Endothelial cell of umbilical vein (primary cell): ENCODE data around the gene ORAI3. TPM values are rescaled to one million over a fixed set of nuclear protein-coding genes. Genes with fewer than 3 reads are reported as not detected.
A peak's percentile ranks its signal among the peaks of the same experiment; 100 is the strongest.

Experiments used
- BruUV-seq: library from RNA; stranded (reverse); fragments of 400-500 nt; replicated peaks from 2 replicates; lab custom pipeline; 2021; lab: Mats Ljungman, UMichigan
- CTCF ChIA-PET: fragments of 300-600, 350-600 bp; sonication (Branson Sonifier 250); formaldehyde crosslinking; loops from one replicate; lab custom pipeline; 2021; ENCODE audit warnings: antibody characterized with exemption, inconsistent platforms; lab: Charles Lee
- POLR2A ChIA-PET: fragments of 300-600, 350-600 bp; sonication (Branson Sonifier 250); formaldehyde crosslinking; loops from one replicate; lab custom pipeline; 2021; ENCODE audit warnings: antibody characterized with exemption, inconsistent platforms; lab: Charles Lee
- DNase-seq: peaks from one replicate; pipeline ENCODE4 v3.0.0-alpha.2; 2011; ENCODE audit warnings: low read depth, low spot score
- FAIRE-seq: peaks from 2 replicates; lab custom pipeline; 2011; peaks lifted over from hg19 to GRCh38; lab: Jason Lieb, UNC
- H2AFZ ChIP-seq: 2 replicates; pipeline ENCODE4 v1.6.0; 2012; ENCODE audit warnings: low read depth, low read length, control low read depth, inconsistent platforms
- H3K27ac ChIP-seq: 2 replicates; pipeline ENCODE4 v1.5.1; 2011; ENCODE audit warnings: low read depth, mild to moderate bottlenecking, control low read depth, low read length, moderate library complexity; ENCODE audit not compliant: insufficient read depth
- H3K27me3 ChIP-seq, 2 experiments: 2 replicates each; pipeline versions ENCODE4 v1.6.0 to v1.6.1; 2011; ENCODE audit warnings: low read length in 2 of 2, mixed read lengths in 1 of 2; ENCODE audit not compliant: control insufficient read depth in 2 of 2, insufficient read depth in 2 of 2
- H3K36me3 ChIP-seq, 2 experiments: 2 replicates in 1 of 2; 3 replicates in 1 of 2; pipeline ENCODE4 v1.5.1; 2011; ENCODE audit warnings: low read length in 2 of 2, mild to moderate bottlenecking in 1 of 2, moderate library complexity in 1 of 2; ENCODE audit not compliant: control insufficient read depth in 2 of 2, insufficient read depth in 2 of 2; ENCODE audit errors: extremely low read depth in 1 of 2
- H3K4me1 ChIP-seq: 3 replicates; pipeline ENCODE4 v1.5.1; 2011; ENCODE audit warnings: mild to moderate bottlenecking, low read length; ENCODE audit not compliant: control insufficient read depth, insufficient read depth; ENCODE audit errors: extremely low read depth
- H3K4me2 ChIP-seq: 2 replicates; pipeline ENCODE4 v1.6.1; 2011; ENCODE audit warnings: low read length, control low read depth, mixed read lengths; ENCODE audit not compliant: insufficient read depth
- H3K4me3 ChIP-seq, 3 experiments: fragments of 200-600 bp in 1 of 3; sonication (generic), shearing (Covaris generic) in 1 of 3; replicated peaks in 1 of 3; 2 replicates each; pipeline ENCODE4 v1.5.1; 2011 to 2016; ENCODE audit warnings: control low read depth in 3 of 3, low read length in 3 of 3, mild to moderate bottlenecking in 2 of 3, inconsistent platforms in 1 of 3, low read depth in 1 of 3, moderate library complexity in 1 of 3; ENCODE audit not compliant: insufficient read depth in 1 of 3
- H3K79me2 ChIP-seq: 2 replicates; pipeline ENCODE4 v1.6.0; 2012; ENCODE audit warnings: low read length, inconsistent platforms; ENCODE audit not compliant: control insufficient read depth, insufficient read depth
- H3K9ac ChIP-seq: replicated peaks from 2 replicates; pipeline ENCODE3; 2011; ENCODE audit warnings: low read length, control low read depth; ENCODE audit not compliant: insufficient read depth; ENCODE audit errors: extremely low read depth
- H3K9me1 ChIP-seq: replicated peaks from 3 replicates; pipeline ENCODE4 v1.6.0; 2011; ENCODE audit warnings: mild to moderate bottlenecking, low read length; ENCODE audit not compliant: control insufficient read depth, insufficient read depth; ENCODE audit errors: extremely low read depth
- H3K9me3 ChIP-seq: replicated peaks from 2 replicates; pipeline ENCODE4 v1.5.1; 2012; ENCODE audit warnings: low read length, inconsistent platforms; ENCODE audit not compliant: control insufficient read depth, insufficient read depth
- H4K20me1 ChIP-seq: replicated peaks from 2 replicates; pipeline ENCODE3; 2011; ENCODE audit warnings: mild to moderate bottlenecking, low read length; ENCODE audit not compliant: control insufficient read depth, insufficient read depth; ENCODE audit errors: extremely low read depth
- CTCF ChIP-seq, 2 donors: IDR thresholded peaks; 1 replicate in 1 of 2; 2 replicates in 1 of 2; pipeline ENCODE4 v1.5.1; 2011; ENCODE audit warnings: low read length in 2 of 2, mild to moderate bottlenecking in 2 of 2, moderate library complexity in 2 of 2, control low read depth in 1 of 2, inconsistent platforms in 1 of 2, low read depth in 1 of 2; ENCODE audit not compliant: insufficient read depth in 1 of 2; ENCODE audit errors: extremely low read depth in 1 of 2
- EZH2 ChIP-seq: IDR thresholded peaks from 2 replicates; pipeline ENCODE4 v1.6.1; 2012; ENCODE audit warnings: borderline replicate concordance, low read depth, mild to moderate bottlenecking, moderate library complexity, low read length, inconsistent platforms; ENCODE audit not compliant: severe bottlenecking
- FOS ChIP-seq: IDR thresholded peaks from 2 replicates; pipeline ENCODE4 v1.6.1; 2011; ENCODE audit warnings: mild to moderate bottlenecking, low read length, moderate library complexity, borderline replicate concordance; ENCODE audit not compliant: insufficient read depth
- GATA2 ChIP-seq: IDR thresholded peaks from 2 replicates; pipeline ENCODE4 v1.7.0; 2011; ENCODE audit warnings: low read depth, mild to moderate bottlenecking, moderate library complexity, mixed read lengths, low read length; ENCODE audit not compliant: insufficient read length, insufficient read depth
- JUN ChIP-seq: IDR thresholded peaks from 2 replicates; pipeline ENCODE4 v1.6.1; 2011; ENCODE audit warnings: borderline replicate concordance, low read depth; ENCODE audit not compliant: insufficient read length, insufficient read depth
- MAX ChIP-seq: IDR thresholded peaks from 2 replicates; pipeline ENCODE4 v1.6.1; 2011; ENCODE audit not compliant: insufficient read depth, insufficient read length
- MYC ChIP-seq: IDR thresholded peaks from one replicate; pipeline ENCODE4 v1.6.1; 2011; ENCODE audit warnings: mild to moderate bottlenecking, low read depth, low read length
- POLR2A ChIP-seq: IDR thresholded peaks from 2 replicates; pipeline ENCODE4 v1.6.1; 2012; ENCODE audit warnings: low read depth, mild to moderate bottlenecking, control low read depth, low read length
- POLR2AphosphoS5 ChIP-seq: IDR thresholded peaks from 2 replicates; pipeline ENCODE4 v1.6.1; 2012; ENCODE audit warnings: low read depth, mild to moderate bottlenecking, control low read depth, low read length, moderate library complexity; ENCODE audit not compliant: insufficient read depth
- dilution Hi-C: fragments of 300-500 bp; cut with MboI; formaldehyde crosslinking; loops from one replicate; pipeline ENCODE4 v1.15.0; 2019; ENCODE audit warnings: low sequenced_read_pairs; ENCODE audit not compliant: extremely low pct_ligation_motif_present
- intact Hi-C: fragments of 100-400 bp; cut with micrococcal nuclease; formaldehyde crosslinking; loops from one replicate; pipeline ENCODE4 v1.10.0; 2022
- polyA plus RNA-seq, 4 experiments: library from polyadenylated mRNA; depleted of rRNA in 3 of 4; stranded (reverse) in 3 of 4; unstranded in 1 of 4; fragments of >200 nt; gene quantifications; 2 replicates each; pipeline versions ENCODE4 v1.2.1 to v1.2.3, GENCODE V29; 2011 to 2012; ENCODE audit warnings: missing spikeins in 1 of 4
- total RNA-seq: library from RNA; stranded (reverse); gene quantifications from 2 replicates; pipeline ENCODE4 v1.2.3, GENCODE V29; 2021

The ORAI3 gene
- total and polyA plus RNA-seq, 2 donors (not counting 3 experiments of a cell fraction or from before 2014, with no cell fraction given): 17.6 to 25.4 TPM

- no peaks in the 10 kb centered on the region for H3K27me3 ChIP-seq
These were observed 48.3 kb downstream of the ORAI3 start for GRCh38 chr16:30996985-30997724.

More at GRCh38 chr16:30996985-30997724, 48.3 kb downstream of the ORAI3 start:
- DNase-seq (peak; percentile 37), FAIRE-seq (peak; percentile 49)
- TF ChIP-seq GATA2 (no peak), POLR2A (no peak), EZH2 (no peak), FOS (no peak), MAX (no peak), JUN (no peak), CTCF (IDR thresholded peaks at IDR 0.05; ENCODE audit: extremely low read depth in 1 of 2, insufficient read depth in 1 of 2, low read depth in 1 of 2, low read length in 2 of 2) (no peak), MYC (no peak), POLR2AphosphoS5 (peak; percentile 52)
- Histone ChIP-seq H3K4me3 (peak overlapping the region; percentile 32 to 50 (median 41)), H3K9ac (peak overlapping the region; percentile 7), H4K20me1 (no peaks in the 10 kb centered on the region), H3K36me3 (no peaks in the 10 kb centered on the region), H3K79me2 (no peaks in the 10 kb centered on the region), H3K9me1 (no peaks in the 10 kb centered on the region), H3K9me3 (no peaks in the 10 kb centered on the region), H3K4me2 (peak overlapping the region; percentile 64), H3K27ac (no peak overlapping the region), H3K4me1 (no peaks in the 10 kb centered on the region), H2AFZ (peak overlapping the region; percentile 86)
- ChIA-PET POLR2A (interaction anchor here (0.7 kb wide), 1 partner anchor 160 kb away, joined by 4 read pairs; no protein-coding TSS in a partner anchor), CTCF (interaction anchor here (1.5 to 1.6 kb wide), 2 partner anchors 11 to 12 kb away, joined by 3 to 5 read pairs; no protein-coding TSS in a partner anchor)
- intact Hi-C loops: loop anchor here (2.0 kb wide), 1 partner anchor 78 kb away; the partner anchor contains the start of genes ZNF646 and ZNF668
- BruUV-seq: no TSS peak
- dilution Hi-C loops: no loop called here
